Loucy (cell line): ENCODE results near the gene SMTN.

Experiments used
- H2AFZ ChIP-seq: fragments of 200-600 bp; sonication (generic); 2 replicates; pipeline ENCODE4 v1.6.0; 2016; ENCODE audit warnings: antibody characterized with exemption, mild to moderate bottlenecking, low read length, moderate library complexity
- H3F3A ChIP-seq: fragments of 200-600 bp; 2 replicates; pipeline ENCODE4 v1.6.0; 2016; ENCODE audit warnings: antibody characterized with exemption, low read depth, mild to moderate bottlenecking
- H3K27me3 ChIP-seq: fragments of 200-600 bp; sonication (generic); 2 replicates; pipeline ENCODE4 v1.6.1; 2014; ENCODE audit warnings: low read length, mild to moderate bottlenecking; ENCODE audit not compliant: insufficient read depth, poor library complexity, severe bottlenecking
- H3K36me3 ChIP-seq: fragments of 200-600 bp; sonication (generic); 2 replicates; pipeline ENCODE4 v1.6.1; 2016; ENCODE audit warnings: low read length; ENCODE audit not compliant: insufficient read depth
- H3K4me1 ChIP-seq: fragments of 200-600 bp; sonication (generic); 2 replicates; pipeline ENCODE4 v1.5.1; 2014; ENCODE audit warnings: low read length, mild to moderate bottlenecking; ENCODE audit not compliant: insufficient read depth, poor library complexity, severe bottlenecking
- H3K4me2 ChIP-seq: fragments of 200-600 bp; sonication (generic); 2 replicates; pipeline ENCODE4 v1.6.0; 2014; ENCODE audit warnings: antibody characterized with exemption, low read length, low read depth, mild to moderate bottlenecking; ENCODE audit not compliant: poor library complexity, severe bottlenecking
- H3K4me3 ChIP-seq: fragments of 200-600 bp; sonication (generic); 2 replicates; pipeline ENCODE4 v1.5.1; 2014; ENCODE audit warnings: low read length, mild to moderate bottlenecking, mixed read lengths; ENCODE audit not compliant: poor library complexity, severe bottlenecking
- H3K79me2 ChIP-seq: fragments of 200-600 bp; sonication (generic); 2 replicates; pipeline ENCODE4 v1.6.1; 2014; ENCODE audit warnings: low read length; ENCODE audit not compliant: insufficient read depth
- H3K9ac ChIP-seq: fragments of 200-600 bp; sonication (generic); 2 replicates; pipeline ENCODE4 v1.6.0; 2014; ENCODE audit warnings: mild to moderate bottlenecking, low read depth, low read length, moderate library complexity; ENCODE audit not compliant: poor library complexity, severe bottlenecking
- H3K9me2 ChIP-seq: fragments of 200-600 bp; sonication (generic); replicated peaks from 2 replicates; pipeline ENCODE4 v1.6.1; 2016; ENCODE audit warnings: low read depth, low read length, mixed read lengths
- H3K9me3 ChIP-seq: fragments of 200-600 bp; sonication (generic); 2 replicates; pipeline ENCODE4 v1.6.1; 2014; ENCODE audit warnings: mild to moderate bottlenecking, antibody characterized with exemption, low read length, low read depth; ENCODE audit not compliant: insufficient read depth
- H4K20me1 ChIP-seq: fragments of 200-600 bp; sonication (generic); 2 replicates; pipeline ENCODE4 v1.6.0; 2014; ENCODE audit warnings: antibody characterized with exemption, low read length, mild to moderate bottlenecking; ENCODE audit not compliant: insufficient read depth, poor library complexity, severe bottlenecking
- CTCF ChIP-seq: fragments of 200-600 bp; sonication (generic); conservative IDR thresholded peaks from 2 replicates; pipeline ENCODE4 v1.5.1; 2014; ENCODE audit warnings: mild to moderate bottlenecking, antibody characterized with exemption, low read length
- EZH2phosphoT487 ChIP-seq: fragments of 200-600 bp; IDR thresholded peaks from 2 replicates; pipeline ENCODE4 v1.6.1; 2018; ENCODE audit warnings: antibody characterized with exemption, mild to moderate bottlenecking, moderate library complexity, borderline replicate concordance

SMTN gene

GRCh38 chr22:31080848-31081649, at the start of gene SMTN:
SMTN (plus strand) TSS chr22:31081318; CDS start chr22:31083259, 1,941 bp downstream.
- Histone ChIP-seq H3K36me3 (no peaks in the 10 kb centered on the region), H4K20me1 (peaks cover 18% of the 10 kb centered on the region), H3K4me1 (peaks cover 32% of the 10 kb centered on the region), H3K4me2 (peak within 1 kb of the TSS; percentile 91), H3K27me3 (no peaks in the 10 kb centered on the region), H3K9ac (peak within 1 kb of the TSS; percentile 84), H3K9me3 (no peaks in the 10 kb centered on the region), H3K9me2 (no peaks in the 10 kb centered on the region), H3K79me2 (peaks cover 40% of the 10 kb centered on the region), H3F3A (no peaks in the 10 kb centered on the region), H3K4me3 (peak within 1 kb of the TSS; percentile 98), H2AFZ (peak within 1 kb of the TSS; percentile 90)
- TF ChIP-seq EZH2phosphoT487 (no peak), CTCF (no peak)

GRCh38 chr22:31036671-31037550, 44.2 kb upstream of the SMTN start:
- Histone ChIP-seq H3K36me3 (no peaks in the 10 kb centered on the region), H3K9me3 (no peaks in the 10 kb centered on the region), H3K79me2 (no peaks in the 10 kb centered on the region), H2AFZ (no peak overlapping the region), H3K4me1 (no peaks in the 10 kb centered on the region), H3K9me2 (no peaks in the 10 kb centered on the region), H4K20me1 (no peaks in the 10 kb centered on the region), H3K4me2 (no peak overlapping the region), H3K4me3 (no peak overlapping the region), H3K27me3 (no peaks in the 10 kb centered on the region), H3F3A (no peaks in the 10 kb centered on the region), H3K9ac (no peak overlapping the region)
- peak; percentile 58 for TF ChIP-seq CTCF
- TF ChIP-seq EZH2phosphoT487 = no peak

GRCh38 chr22:31038686-31039085, 42.4 kb upstream of the SMTN start:
- Histone ChIP-seq H2AFZ (no peak overlapping the region), H3K79me2 (no peaks in the 10 kb centered on the region), H3K9ac (no peak overlapping the region), H3K9me3 (no peaks in the 10 kb centered on the region), H4K20me1 (no peaks in the 10 kb centered on the region), H3K4me2 (no peak overlapping the region), H3F3A (no peaks in the 10 kb centered on the region), H3K9me2 (no peaks in the 10 kb centered on the region), H3K36me3 (no peaks in the 10 kb centered on the region), H3K4me3 (no peak overlapping the region), H3K27me3 (no peaks in the 10 kb centered on the region), H3K4me1 (no peaks in the 10 kb centered on the region)
- TF ChIP-seq CTCF = no peak
- no peak for TF ChIP-seq EZH2phosphoT487
